K562 (cell line): ENCODE results near the gene GABPB1. TPM values are rescaled to one million over a fixed set of nuclear protein-coding genes. Genes with fewer than 3 reads are reported as not detected.

Experiments used
- CBX3 ChIP-seq, 2 experiments: IDR thresholded peaks; 1 replicate in 1 of 2; 2 replicates in 1 of 2; pipeline ENCODE4 v1.6.1; 2012; ENCODE audit warnings: inconsistent platforms in 2 of 2, low read length in 2 of 2, borderline replicate concordance in 1 of 2, control low read depth in 1 of 2
- CBX8 ChIP-seq: fragments of 200-600 bp; sonication (generic); IDR thresholded peaks from 2 replicates; pipeline ENCODE4 v1.6.1; 2012; ENCODE audit warnings: borderline replicate concordance, mixed run types, low read depth, mild to moderate bottlenecking, moderate library complexity, mixed read lengths, low read length, control low read depth, inconsistent platforms; ENCODE audit not compliant: poor library complexity, severe bottlenecking; ENCODE audit errors: extremely low read depth
- CTBP1 ChIP-seq: fragments of 450-650 bp; IDR thresholded peaks from 2 replicates; pipeline ENCODE4 v1.6.1; 2016; ENCODE audit warnings: borderline replicate concordance
- ETV1 ChIP-seq: fragments of 450-650 bp; conservative IDR thresholded peaks from 2 replicates; pipeline ENCODE4 v1.6.1; 2016; ENCODE audit warnings: missing genetic modification characterization, control low read depth, low read depth, missing compliant biosample characterization
- HDAC8 ChIP-seq: fragments of 450-650 bp; IDR thresholded peaks from 2 replicates; pipeline ENCODE4 v1.6.1; 2016; ENCODE audit warnings: mild to moderate bottlenecking, missing genetic modification characterization, moderate library complexity, missing compliant biosample characterization
- MAFK ChIP-seq: IDR thresholded peaks from 2 replicates; pipeline ENCODE4 v1.6.1; 2011; ENCODE audit warnings: low read length, improper control_type of control experiment
- MCM3 ChIP-seq: fragments of 450-650 bp; IDR thresholded peaks from 2 replicates; pipeline ENCODE4 v1.6.1; 2016
- NFE2 ChIP-seq: IDR thresholded peaks from 2 replicates; pipeline ENCODE4 v1.6.1; 2014; ENCODE audit warnings: antibody characterized with exemption, low read depth
- NFXL1 ChIP-seq: fragments of 450-650 bp; formaldehyde crosslinking; IDR thresholded peaks from 2 replicates; pipeline ENCODE4 v1.4.0; 2021; ENCODE audit warnings: mild to moderate bottlenecking
- RHOXF2B ChIP-seq: fragments of 250-450 bp; sonication (Bioruptor Pico); conservative IDR thresholded peaks from 2 replicates; pipeline ENCODE4 v1.5.1; 2021
- SPI1 ChIP-seq: IDR thresholded peaks from 2 replicates; pipeline ENCODE4 v1.6.1; 2011; ENCODE audit warnings: low read depth, low read length, control low read depth, borderline replicate concordance
- TFAM ChIP-seq: fragments of 250-450 bp; sonication (Bioruptor Pico); conservative IDR thresholded peaks from 2 replicates; pipeline ENCODE4 v1.5.0; 2021; ENCODE audit warnings: mild to moderate bottlenecking, moderate library complexity
- ZNF311 ChIP-seq: fragments of 250-450 bp; sonication (Bioruptor Pico); IDR thresholded peaks from 2 replicates; pipeline ENCODE4 v1.4.0; 2020; ENCODE audit warnings: mild to moderate bottlenecking, moderate library complexity
- ZNF316 ChIP-seq: fragments of 450-650 bp; IDR thresholded peaks from 2 replicates; pipeline ENCODE4 v1.6.1; 2016
- ZNF407 ChIP-seq: fragments of 450-650 bp; IDR thresholded peaks from 2 replicates; pipeline ENCODE4 v1.6.1; 2016; ENCODE audit warnings: low read depth
- polyA plus RNA-seq, 8 experiments: library from polyadenylated mRNA; depleted of rRNA in 4 of 8; stranded (reverse) in 5 of 8; unstranded in 3 of 8; fragments of >200 nt; fragmentation: Nextera tagmentation in 2 of 8; fragmentation: Illumina TruSeq in 1 of 8; extraction: Ambion mirVana in 2 of 8; extraction: Trizol in 1 of 8; gene quantifications; 2 replicates each; pipeline versions ENCODE4 v1.2.1 to v1.2.3, GENCODE V29; 2011 to 2014; ENCODE audit warnings: inconsistent platforms in 1 of 8, missing spikeins in 1 of 8
- total RNA-seq, 7 experiments: library from RNA; depleted of rRNA in 6 of 7; stranded (reverse); fragments of >200 nt in 6 of 7; fragmentation: Illumina TruSeq in 2 of 7; extraction: Trizol in 2 of 7; gene quantifications; 2 replicates each; pipeline versions ENCODE4 v1.2.1 to v1.2.3, GENCODE V29; 2011 to 2021; ENCODE audit warnings: low replicate concordance in 1 of 7
- TF ChIP-seq, protein P1 (sequence below), 2 experiments: IDR thresholded peaks; 2 replicates each; pipeline ENCODE4 v1.6.1; 2011; ENCODE audit warnings: borderline replicate concordance in 1 of 2, control low read depth in 1 of 2, low read depth in 1 of 2, low read length in 1 of 2, mild to moderate bottlenecking in 1 of 2, mixed read lengths in 1 of 2, moderate library complexity in 1 of 2; ENCODE audit not compliant: insufficient read depth in 1 of 2, insufficient read length in 1 of 2, poor library complexity in 1 of 2, severe bottlenecking in 1 of 2; ENCODE audit errors: extremely low read depth in 1 of 2

The GABPB1 gene
- total and polyA plus RNA-seq, 9 of the 15 experiments (the other 6 are each of a cell fraction or from before 2014, with no cell fraction given): 11.8 to 42.3 (median 33.2) TPM

- TF ChIP-seq NFXL1 (CRISPR knock-in tag) (no peak), NFE2 (peak; percentile 84), ZNF316 (peak; percentile 69; the same call in 1 of the 2 replicates), TFAM (no peak), SPI1 (peak; percentile 49; the same call in 1 of the 2 replicates), CBX3 (IDR thresholded peaks at IDR 0.05; ENCODE audit: borderline replicate concordance in 1 of 2, low read length in 2 of 2) (no peak), ZNF407 (no peak), ETV1 (tag) (no peak), RHOXF2B (CRISPR knock-in tag) (no peak), CBX8 (no peak), ZNF311 (CRISPR knock-in tag) (no peak), CTBP1 (0 out of 2 replicates have a peak, but pooled peaks have one; percentile 12), MAFK (peak; percentile 25; the same call in 1 of the 2 replicates), HDAC8 (tag) (no peak), MCM3 (no peak)
- TF ChIP-seq, protein P1, sequence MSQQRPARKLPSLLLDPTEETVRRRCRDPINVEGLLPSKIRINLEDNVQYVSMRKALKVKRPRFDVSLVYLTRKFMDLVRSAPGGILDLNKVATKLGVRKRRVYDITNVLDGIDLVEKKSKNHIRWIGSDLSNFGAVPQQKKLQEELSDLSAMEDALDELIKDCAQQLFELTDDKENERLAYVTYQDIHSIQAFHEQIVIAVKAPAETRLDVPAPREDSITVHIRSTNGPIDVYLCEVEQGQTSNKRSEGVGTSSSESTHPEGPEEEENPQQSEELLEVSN (IDR thresholded peaks at IDR 0.05; ENCODE audit: borderline replicate concordance in 1 of 2, extremely low read depth in 1 of 2, insufficient read depth in 1 of 2, insufficient read length in 1 of 2, low read depth in 1 of 2, low read length in 1 of 2, poor library complexity in 1 of 2, severe bottlenecking in 1 of 2): no peak
Observed at GRCh38 chr15:50390554-50391264, 35.7 kb upstream of the GABPB1 start (continued).
